ENCODE results near the gene COASY.
"Not testable (repeated sequence)": the region's sequence is repeated elsewhere in the genome, so short reads cannot be mapped to it uniquely, and the experiment has no call there.

COASY gene

GRCh38 chr17:42573095-42573494 lies 11.1 kb downstream of the COASY start:
- no peak for DNase-seq (ENCODE audit: low read depth, low spot score)

- no peak for DNase-seq (ENCODE audit: low read depth, low spot score)
Observed at GRCh38 chr17:42574463-42574862, 12.5 kb downstream of the COASY start.

- DNase-seq (ENCODE audit: low read depth, low spot score) = no peak
Observed at GRCh38 chr17:42577140-42577531, 15.2 kb downstream of the COASY start.

GRCh38 chr17:42577532-42578281 lies 15.8 kb downstream of the COASY start, which contains the start of gene PSMC3IP:
Gene PSMC3IP (minus strand): TSS chr17:42577729. CDS start chr17:42577686, 43 bp downstream.
- DNase-seq (ENCODE audit: low read depth, low spot score) = peak; percentile 97

GRCh38 chr17:42578282-42578869 lies 16.4 kb downstream of the COASY start:
- peak; percentile 90 for DNase-seq (ENCODE audit: low read depth, low spot score)

- DNase-seq (ENCODE audit: low read depth, low spot score) = no peak
Observed at GRCh38 chr17:42579794-42580551, 18.0 kb downstream of the COASY start.

- no peak for DNase-seq (ENCODE audit: low read depth, low spot score)
Observed at GRCh38 chr17:42581744-42582270, 19.9 kb downstream of the COASY start.

- DNase-seq (ENCODE audit: low read depth, low spot score) = no peak
Observed at GRCh38 chr17:42584880-42585279, 22.9 kb downstream of the COASY start.

GRCh38 chr17:42585353-42585752 lies 23.4 kb downstream of the COASY start:
- no peak for DNase-seq (ENCODE audit: low read depth, low spot score)

GRCh38 chr17:42586514-42587230 lies 24.7 kb downstream of the COASY start:
- DNase-seq (ENCODE audit: low read depth, low spot score) = no peak

- no peak for DNase-seq (ENCODE audit: low read depth, low spot score)
Observed at GRCh38 chr17:42590886-42591285, 28.9 kb downstream of the COASY start.

GRCh38 chr17:42591411-42591810 lies 29.5 kb downstream of the COASY start:
- no peak for DNase-seq (ENCODE audit: low read depth, low spot score)

- no peak for DNase-seq (ENCODE audit: low read depth, low spot score)
Observed at GRCh38 chr17:42596386-42596785, 34.4 kb downstream of the COASY start.

- DNase-seq (ENCODE audit: low read depth, low spot score) = no peak
Observed at GRCh38 chr17:42598905-42599304, 37.0 kb downstream of the COASY start.

- DNase-seq (ENCODE audit: low read depth, low spot score) = no peak
Observed at GRCh38 chr17:42603318-42603717, 41.4 kb downstream of the COASY start.

GRCh38 chr17:42607769-42608168 lies 45.8 kb downstream of the COASY start:
- DNase-seq (ENCODE audit: low read depth, low spot score) = no peak

GRCh38 chr17:42608305-42609181 lies 46.6 kb downstream of the COASY start:
- DNase-seq (ENCODE audit: low read depth, low spot score) = no peak

- DNase-seq (ENCODE audit: low read depth, low spot score) = peak; percentile 100
Observed at GRCh38 chr17:42609182-42609813, 47.4 kb downstream of the COASY start, which contains the start of the genes RETREG3 and TUBG1. Gene RETREG3 (minus strand): TSS chr17:42609374. CDS start chr17:42609324, 50 bp downstream. Gene TUBG1 (plus strand): TSS chr17:42609683. CDS start chr17:42609738, 55 bp downstream.

GRCh38 chr17:42609814-42610801 lies 48.2 kb downstream of the COASY start:
- not testable (repeated sequence) for DNase-seq (ENCODE audit: low read depth, low spot score)

All from ELF-1 (cell line).